ENCODE results near the gene FBXL7. TPM values are rescaled to one million over a fixed set of nuclear protein-coding genes. Genes with fewer than 3 reads are reported as not detected.

Gene FBXL7
- total and polyA plus RNA-seq, 10 donors = 1.1 to 12.9 (median 8.3) TPM

DNA sequence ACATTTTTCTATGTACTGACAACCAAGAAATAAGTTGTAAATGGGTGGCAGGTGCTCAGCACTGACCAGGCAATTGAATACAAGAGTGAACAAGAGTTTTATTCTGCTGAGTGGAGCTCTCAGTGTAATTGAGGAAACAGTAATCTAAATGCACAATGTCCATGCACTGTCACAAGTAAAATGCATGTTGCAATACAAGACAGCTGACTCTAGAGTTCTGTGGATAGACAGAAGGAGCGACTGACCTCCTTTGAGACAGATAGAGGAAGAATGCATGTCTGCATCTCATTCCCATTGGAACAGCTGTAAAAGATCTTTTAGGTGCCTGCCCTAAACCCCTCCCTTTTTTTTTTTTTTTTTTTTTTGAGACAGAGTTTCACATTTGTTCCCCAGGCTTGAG, 299.0 kb downstream of the FBXL7 start:
- H3K27ac ChIP-seq = no peak overlapping the region
- WGBS, 5 donors = 78 to 90% (median 83%) methylated on average over 1 of the region's 1 CpG
- H3K4me3 ChIP-seq = no peak overlapping the region
- H3K27me3 ChIP-seq (replicated peaks in 1 of 7) = no peaks in the 10 kb centered on the region
- peaks cover 0 to 7% (median 2%) of the 10 kb centered on the region in 6 donors for H3K4me1 ChIP-seq
- H3K36me3 ChIP-seq = no peaks in the 10 kb centered on the region
- TF ChIP-seq, protein P1, sequence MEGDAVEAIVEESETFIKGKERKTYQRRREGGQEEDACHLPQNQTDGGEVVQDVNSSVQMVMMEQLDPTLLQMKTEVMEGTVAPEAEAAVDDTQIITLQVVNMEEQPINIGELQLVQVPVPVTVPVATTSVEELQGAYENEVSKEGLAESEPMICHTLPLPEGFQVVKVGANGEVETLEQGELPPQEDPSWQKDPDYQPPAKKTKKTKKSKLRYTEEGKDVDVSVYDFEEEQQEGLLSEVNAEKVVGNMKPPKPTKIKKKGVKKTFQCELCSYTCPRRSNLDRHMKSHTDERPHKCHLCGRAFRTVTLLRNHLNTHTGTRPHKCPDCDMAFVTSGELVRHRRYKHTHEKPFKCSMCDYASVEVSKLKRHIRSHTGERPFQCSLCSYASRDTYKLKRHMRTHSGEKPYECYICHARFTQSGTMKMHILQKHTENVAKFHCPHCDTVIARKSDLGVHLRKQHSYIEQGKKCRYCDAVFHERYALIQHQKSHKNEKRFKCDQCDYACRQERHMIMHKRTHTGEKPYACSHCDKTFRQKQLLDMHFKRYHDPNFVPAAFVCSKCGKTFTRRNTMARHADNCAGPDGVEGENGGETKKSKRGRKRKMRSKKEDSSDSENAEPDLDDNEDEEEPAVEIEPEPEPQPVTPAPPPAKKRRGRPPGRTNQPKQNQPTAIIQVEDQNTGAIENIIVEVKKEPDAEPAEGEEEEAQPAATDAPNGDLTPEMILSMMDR (IDR thresholded peaks at IDR 0.05 in 8 of 11, conservative IDR thresholded peaks at IDR 0.05 in 3 of 11) = no peak
- no peak for TF ChIP-seq POLR2AphosphoS5 (IDR thresholded peaks at IDR 0.05)
- TF ChIP-seq POLR2A (IDR thresholded peaks at IDR 0.05) = no peak
- intact Hi-C loops (cut with DNase I; ENCODE audit: low total_unique reads) = no loop called here
- DNase-seq = no peak
- H3K9me3 ChIP-seq = peaks cover 0 to 10% (median under 1%) of the 10 kb centered on the region in 8 donors

GRCh38 chr5:15799612-15800011, 299.6 kb downstream of the FBXL7 start:
- Histone ChIP-seq H3K27me3 (replicated peaks in 1 of 7) (no peaks in the 10 kb centered on the region), H3K27ac (no peak overlapping the region), H3K4me1 (peaks cover 0 to 5% (median 0%) of the 10 kb centered on the region in 6 donors), H3K9me3 (peaks cover 0 to 16% (median 6%) of the 10 kb centered on the region in 8 donors), H3K36me3 (no peaks in the 10 kb centered on the region), H3K4me3 (no peak overlapping the region)
- TF ChIP-seq POLR2AphosphoS5 (IDR thresholded peaks at IDR 0.05) = no peak
- no peak for TF ChIP-seq POLR2A (IDR thresholded peaks at IDR 0.05)
- TF ChIP-seq, protein P1 (IDR thresholded peaks at IDR 0.05 in 8 of 11, conservative IDR thresholded peaks at IDR 0.05 in 3 of 11) = no peak
- WGBS, 5 donors = 84 to 94% (median 92%) methylated on average over 7 of the region's 7 CpGs
- intact Hi-C loops (cut with DNase I; ENCODE audit: low total_unique reads) = no loop called here
- DNase-seq = no peak

DNA sequence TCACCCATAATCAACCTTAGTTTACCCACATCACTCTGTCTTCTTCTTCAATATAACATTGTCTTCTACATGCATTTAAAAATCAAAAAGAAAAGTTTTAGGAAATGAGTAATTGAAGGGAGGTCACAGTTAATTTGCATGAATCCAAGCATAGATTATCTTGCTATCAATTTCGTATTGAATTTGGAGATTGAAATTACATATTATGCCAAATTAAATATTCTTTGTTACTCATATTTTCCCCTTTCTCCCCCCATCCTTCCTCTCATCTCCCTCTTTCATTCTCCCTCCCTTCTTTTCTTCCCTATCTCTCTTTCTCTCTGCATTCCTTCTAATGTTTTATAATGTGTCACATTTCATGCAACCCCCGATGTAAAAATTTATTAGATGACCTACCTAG, 303.3 kb downstream of the FBXL7 start:
- DNase-seq = no peak
- Histone ChIP-seq H3K36me3 (no peaks in the 10 kb centered on the region), H3K4me1 (no peaks in the 10 kb centered on the region), H3K4me3 (no peak overlapping the region), H3K27me3 (replicated peaks in 1 of 7) (no peaks in the 10 kb centered on the region), H3K9me3 (peaks cover 0 to 21% (median 12%) of the 10 kb centered on the region in 8 donors), H3K27ac (no peak overlapping the region)
- intact Hi-C loops (cut with DNase I; ENCODE audit: low total_unique reads) = no loop called here
- TF ChIP-seq POLR2AphosphoS5 (IDR thresholded peaks at IDR 0.05) = no peak
- TF ChIP-seq, protein P1 (IDR thresholded peaks at IDR 0.05 in 8 of 11, conservative IDR thresholded peaks at IDR 0.05 in 3 of 11) = no peak
- no peak for TF ChIP-seq POLR2A (IDR thresholded peaks at IDR 0.05)
- WGBS, 5 donors = 38 to 82% (median 41%) methylated on average over 2 of the region's 2 CpGs

DNA sequence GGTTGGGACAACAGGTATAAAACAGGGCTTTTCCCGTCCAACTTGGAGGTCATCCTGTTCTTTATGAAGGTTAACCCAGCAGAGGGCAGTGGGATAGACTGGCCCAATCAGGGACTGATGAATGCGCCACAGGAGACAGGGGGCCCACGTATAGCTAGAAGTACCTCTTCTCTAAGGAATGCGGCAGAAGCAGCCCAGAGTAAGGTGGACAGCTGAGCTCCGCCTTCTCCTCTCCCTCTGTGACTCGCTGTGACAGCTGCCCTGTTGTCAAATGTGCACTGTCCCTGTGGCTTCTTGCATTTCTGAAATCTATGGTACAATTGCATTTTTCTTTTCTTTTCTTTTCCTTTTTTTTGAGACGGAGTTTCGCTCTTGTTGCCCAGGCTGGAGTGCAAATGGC, 306.6 kb downstream of the FBXL7 start:
- Histone ChIP-seq H3K27me3 (replicated peaks in 1 of 7) (no peaks in the 10 kb centered on the region), H3K36me3 (no peaks in the 10 kb centered on the region), H3K4me1 (no peaks in the 10 kb centered on the region), H3K27ac (no peak overlapping the region), H3K4me3 (no peak overlapping the region), H3K9me3 (peaks cover 0 to 21% (median 12%) of the 10 kb centered on the region in 8 donors)
- WGBS, 5 donors = 85 to 93% (median 86%) methylated on average over 8 of the region's 8 CpGs
- TF ChIP-seq POLR2A (IDR thresholded peaks at IDR 0.05) (no peak), POLR2AphosphoS5 (IDR thresholded peaks at IDR 0.05) (no peak)
- TF ChIP-seq, protein P1 (IDR thresholded peaks at IDR 0.05 in 8 of 11, conservative IDR thresholded peaks at IDR 0.05 in 3 of 11) = no peak
- intact Hi-C loops (cut with DNase I; ENCODE audit: low total_unique reads) = no loop called here
- no peak for DNase-seq

All from spleen (tissue), 11 donors.